ENCODE results near the gene FAM193B.

FAM193B gene

DNA sequence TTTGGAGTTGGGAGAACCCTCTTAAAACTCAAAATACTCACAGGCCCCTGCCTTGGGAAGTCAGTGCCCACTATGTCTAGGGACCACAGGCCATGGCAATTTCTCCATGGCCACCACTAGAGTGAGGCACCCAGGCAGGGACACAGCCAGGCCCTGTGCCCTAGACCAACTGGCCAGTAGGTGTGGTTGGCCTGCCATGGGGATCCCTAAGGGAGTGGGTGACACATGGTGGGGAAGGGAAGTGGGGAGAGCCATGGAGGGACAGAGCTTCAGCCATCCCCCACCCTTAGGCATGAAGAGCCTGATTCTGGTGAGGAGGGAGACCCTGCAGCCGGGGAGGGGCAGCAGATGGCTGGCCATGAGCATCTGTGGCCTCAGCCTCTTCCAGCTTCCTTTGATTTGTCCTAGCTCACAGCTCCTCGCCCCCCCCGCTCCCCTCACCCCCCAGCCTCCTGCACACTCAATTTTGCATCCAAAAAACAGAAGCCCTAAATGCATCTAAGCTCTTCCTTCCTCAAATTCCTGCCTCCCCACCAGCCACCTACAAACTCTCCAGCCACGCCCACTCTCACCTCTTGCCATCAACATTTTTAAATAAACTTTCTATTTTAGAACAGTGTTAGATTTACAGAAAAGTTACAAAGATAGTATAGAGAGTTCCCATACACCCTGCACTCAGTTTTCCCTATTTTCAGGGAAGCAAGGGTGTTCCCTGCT is 79.4 kb downstream of the FAM193B start:
- H3K27me3 ChIP-seq (ENCODE audit: low read length) = no peaks in the 10 kb centered on the region
- H3K9me2 ChIP-seq (replicated peaks; ENCODE audit: insufficient read depth, low read length) = no peaks in the 10 kb centered on the region
- H3F3A ChIP-seq (ENCODE audit: insufficient read depth) = no peaks in the 10 kb centered on the region; the same call in 1 of the 2 replicates
- H4K20me1 ChIP-seq (ENCODE audit: low read depth, low read length) = no peaks in the 10 kb centered on the region
- no peak overlapping the region for H3K4me2 ChIP-seq (ENCODE audit: low read depth, low read length, poor library complexity, severe bottlenecking)
- H3K9ac ChIP-seq (ENCODE audit: low read length) = no peak overlapping the region
- no peaks in the 10 kb centered on the region for H3K36me3 ChIP-seq (ENCODE audit: low read length)
- no peak overlapping the region for H2AFZ ChIP-seq (ENCODE audit: low read depth, low read length, severe bottlenecking)
- H3K9me3 ChIP-seq (ENCODE audit: insufficient read depth, low read length) = no peaks in the 10 kb centered on the region
- H3K79me2 ChIP-seq (ENCODE audit: insufficient read depth, low read length) = peaks cover 13% of the 10 kb centered on the region
- H3K27ac ChIP-seq (ENCODE audit: low read depth, low read length) = no peak overlapping the region
- H3K4me3 ChIP-seq (ENCODE audit: insufficient read depth, low read length, poor library complexity, severe bottlenecking) = no peak overlapping the region
- no peak for TF ChIP-seq EZH2phosphoT487 (conservative IDR thresholded peaks at IDR 0.05; ENCODE audit: low read length)
- no peak for TF ChIP-seq CTCF (IDR thresholded peaks at IDR 0.05; ENCODE audit: insufficient read depth, low read length, poor library complexity, severe bottlenecking)

- H3K36me3 ChIP-seq (ENCODE audit: low read length) = no peaks in the 10 kb centered on the region
- no peaks in the 10 kb centered on the region for H4K20me1 ChIP-seq (ENCODE audit: low read depth, low read length)
- H3K4me2 ChIP-seq (ENCODE audit: low read depth, low read length, poor library complexity, severe bottlenecking) = no peak overlapping the region
- TF ChIP-seq CTCF (IDR thresholded peaks at IDR 0.05; ENCODE audit: insufficient read depth, low read length, poor library complexity, severe bottlenecking) = no peak
- no peak for TF ChIP-seq EZH2phosphoT487 (conservative IDR thresholded peaks at IDR 0.05; ENCODE audit: low read length)
- H3K9ac ChIP-seq (ENCODE audit: low read length) = no peak overlapping the region
- no peaks in the 10 kb centered on the region for H3K27me3 ChIP-seq (ENCODE audit: low read length)
- H3K79me2 ChIP-seq (ENCODE audit: insufficient read depth, low read length) = peaks cover 13% of the 10 kb centered on the region
- H3F3A ChIP-seq (ENCODE audit: insufficient read depth) = no peaks in the 10 kb centered on the region; the same call in 1 of the 2 replicates
- H3K4me3 ChIP-seq (ENCODE audit: insufficient read depth, low read length, poor library complexity, severe bottlenecking) = no peak overlapping the region
- no peak overlapping the region for H2AFZ ChIP-seq (ENCODE audit: low read depth, low read length, severe bottlenecking)
- no peaks in the 10 kb centered on the region for H3K9me3 ChIP-seq (ENCODE audit: insufficient read depth, low read length)
- no peaks in the 10 kb centered on the region for H3K9me2 ChIP-seq (replicated peaks; ENCODE audit: insufficient read depth, low read length)
- no peak overlapping the region for H3K27ac ChIP-seq (ENCODE audit: low read depth, low read length)
These were observed 80.3 kb downstream of the FAM193B start for GRCh38 chr5:177474002-177474476.

DNA sequence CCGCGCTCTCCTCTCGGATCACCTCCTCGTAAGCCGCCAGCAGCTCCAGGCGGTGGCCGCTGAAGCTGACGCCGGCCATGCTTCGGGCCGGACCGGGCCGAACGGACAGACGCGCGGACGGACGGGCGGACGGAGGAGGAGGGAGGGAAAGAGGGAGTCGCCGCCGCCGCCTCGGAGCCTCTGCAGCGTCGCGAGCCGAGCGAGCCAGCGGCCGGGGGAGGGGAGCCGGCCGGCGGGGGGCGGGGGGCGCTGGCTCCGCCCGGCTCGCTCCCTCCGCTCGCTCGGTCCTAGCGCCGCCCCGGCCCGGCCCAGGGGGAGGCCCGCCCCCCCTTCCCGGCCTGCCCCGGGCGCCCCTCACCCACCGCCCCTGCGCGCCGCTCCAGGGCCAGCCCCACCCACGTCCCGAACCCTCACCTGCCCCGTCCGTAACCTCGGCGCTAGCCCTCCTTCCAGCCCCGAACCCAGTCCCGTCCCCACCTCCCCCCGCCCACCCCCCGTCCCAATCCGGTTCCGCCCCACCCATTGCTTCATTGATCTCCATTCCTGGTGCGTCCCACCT is 80.8 kb downstream of the FAM193B start, which contains the start of gene DBN1:
TSS of gene DBN1 (minus strand) at position 192 of the 559 bp plus-strand sequence. CDS start at position 79, 113 bp downstream.
- no peak for TF ChIP-seq CTCF (IDR thresholded peaks at IDR 0.05; ENCODE audit: insufficient read depth, low read length, poor library complexity, severe bottlenecking)
- no peak for TF ChIP-seq EZH2phosphoT487 (conservative IDR thresholded peaks at IDR 0.05; ENCODE audit: low read length)
- Histone ChIP-seq H4K20me1 (ENCODE audit: low read depth, low read length) (no peaks in the 10 kb centered on the region), H3K4me2 (ENCODE audit: low read depth, low read length, poor library complexity, severe bottlenecking) (peak within 1 kb of the TSS; percentile 78), H3K79me2 (ENCODE audit: insufficient read depth, low read length) (peaks cover 13% of the 10 kb centered on the region), H3K27me3 (ENCODE audit: low read length) (no peaks in the 10 kb centered on the region), H3K4me3 (ENCODE audit: insufficient read depth, low read length, poor library complexity, severe bottlenecking) (peak within 1 kb of the TSS; percentile 75), H3K9me2 (replicated peaks; ENCODE audit: insufficient read depth, low read length) (no peaks in the 10 kb centered on the region), H3K27ac (ENCODE audit: low read depth, low read length) (peak within 1 kb of the TSS; percentile 61), H3F3A (ENCODE audit: insufficient read depth) (no peaks in the 10 kb centered on the region; the same call in 1 of the 2 replicates), H3K9me3 (ENCODE audit: insufficient read depth, low read length) (no peaks in the 10 kb centered on the region), H3K9ac (ENCODE audit: low read length) (peak within 1 kb of the TSS; percentile 77), H3K36me3 (ENCODE audit: low read length) (no peaks in the 10 kb centered on the region), H2AFZ (ENCODE audit: low read depth, low read length, severe bottlenecking) (peak within 1 kb of the TSS; percentile 16)
